HG03565 (cell line): ENCODE data around the gene CCNYL1.
A peak's percentile ranks its signal among the peaks of the same experiment; 100 is the strongest.
"Not testable (repeated sequence)": the region's sequence is repeated elsewhere in the genome, so short reads cannot be mapped to it uniquely, and the experiment has no call there.

Experiments
- ATAC-seq: cut with Tn5 transposase; IDR thresholded peaks from one replicate; pipeline ENCODE4 v1.9.1; 2021; ENCODE audit warnings: mild to moderate bottlenecking, moderate library complexity; ENCODE audit not compliant: unreplicated experiment

Gene CCNYL1

GRCh38 chr2:207696911-207697310, 14.5 kb upstream of the CCNYL1 start:
- not testable (repeated sequence) for ATAC-seq

GRCh38 chr2:207697411-207697810, 14.0 kb upstream of the CCNYL1 start:
- ATAC-seq, result no peak

- ATAC-seq, result no peak
Observed at GRCh38 chr2:207698301-207698700, 13.1 kb upstream of the CCNYL1 start.

- no peak for ATAC-seq
Observed at GRCh38 chr2:207704078-207704477, 7.4 kb upstream of the CCNYL1 start.

GRCh38 chr2:207704671-207705070, 6.8 kb upstream of the CCNYL1 start:
- ATAC-seq, result no peak

GRCh38 chr2:207706936-207707860, 4.2 kb upstream of the CCNYL1 start:
- no peak for ATAC-seq

- ATAC-seq, result peak; percentile 12
Observed at GRCh38 chr2:207711750-207712530, 500 bp downstream of the CCNYL1 start.

GRCh38 chr2:207716056-207716455, 4.6 kb downstream of the CCNYL1 start:
- ATAC-seq, result no peak

GRCh38 chr2:207718521-207718920, 7.1 kb downstream of the CCNYL1 start:
- no peak for ATAC-seq

GRCh38 chr2:207719008-207719407, 7.6 kb downstream of the CCNYL1 start:
- ATAC-seq, result no peak

- ATAC-seq, result not testable (repeated sequence)
Observed at GRCh38 chr2:207719655-207720054, 8.2 kb downstream of the CCNYL1 start.

- no peak for ATAC-seq
Observed at GRCh38 chr2:207720517-207721187, 9.2 kb downstream of the CCNYL1 start.

GRCh38 chr2:207722773-207723424, 11.5 kb downstream of the CCNYL1 start:
- ATAC-seq, result no peak

GRCh38 chr2:207723425-207723787, 12.0 kb downstream of the CCNYL1 start:
- not testable (repeated sequence) for ATAC-seq

GRCh38 chr2:207724113-207724512, 12.7 kb downstream of the CCNYL1 start:
- no peak for ATAC-seq

- ATAC-seq, result no peak
Observed at GRCh38 chr2:207725873-207726578, 14.6 kb downstream of the CCNYL1 start.

- no peak for ATAC-seq
Observed at GRCh38 chr2:207727261-207727660, 15.8 kb downstream of the CCNYL1 start.

GRCh38 chr2:207729465-207729998, 18.1 kb downstream of the CCNYL1 start:
- no peak for ATAC-seq

- ATAC-seq, result no peak
Observed at GRCh38 chr2:207731138-207731537, 19.7 kb downstream of the CCNYL1 start.
